SH-SY5Y (cell line): Measurements from ENCODE around the gene LITAF.

ENCODE experiments used
- GATA2 ChIP-seq: IDR thresholded peaks from 2 replicates; pipeline ENCODE4 v1.6.1; 2011; ENCODE audit warnings: mild to moderate bottlenecking, low read depth, low read length
- GATA3 ChIP-seq: IDR thresholded peaks from 2 replicates; pipeline ENCODE4 v1.6.1; 2011; ENCODE audit warnings: low read depth, mild to moderate bottlenecking, low read length, moderate library complexity

The LITAF gene

GRCh38 chr16:11586856-11587642 lies at the start of gene LITAF:
LITAF (minus strand) TSS chr16:11586919; CDS start chr16:11556730, 30,189 bp downstream.
- TF ChIP-seq GATA3 (no peak), GATA2 (no peak)

- no peak for TF ChIP-seq GATA2
- no peak for TF ChIP-seq GATA3
Measured at GRCh38 chr16:11636172-11636721, 49.5 kb upstream of the LITAF start.

GRCh38 chr16:11635679-11636171 lies 49.0 kb upstream of the LITAF start:
- TF ChIP-seq GATA3 (no peak), GATA2 (no peak)

GRCh38 chr16:11635113-11635652 lies 48.5 kb upstream of the LITAF start:
- TF ChIP-seq GATA3 (no peak), GATA2 (no peak)

- TF ChIP-seq GATA2, result no peak
- TF ChIP-seq GATA3, result no peak
Measured at GRCh38 chr16:11634312-11634711, 47.6 kb upstream of the LITAF start.

GRCh38 chr16:11633113-11633512 lies 46.4 kb upstream of the LITAF start:
- TF ChIP-seq GATA3 (no peak), GATA2 (no peak)

GRCh38 chr16:11632455-11632939 lies 45.8 kb upstream of the LITAF start:
- TF ChIP-seq GATA2 (no peak), GATA3 (no peak)

- TF ChIP-seq GATA2 (no peak), GATA3 (no peak)
Measured at GRCh38 chr16:11631214-11631613, 44.5 kb upstream of the LITAF start.

GRCh38 chr16:11630768-11631056 lies 44.0 kb upstream of the LITAF start:
- TF ChIP-seq GATA3 (no peak), GATA2 (no peak)

GRCh38 chr16:11630046-11630767 lies 43.5 kb upstream of the LITAF start:
- TF ChIP-seq GATA3 (no peak), GATA2 (no peak)

GRCh38 chr16:11629071-11630030 lies 42.6 kb upstream of the LITAF start:
- no peak for TF ChIP-seq GATA3
- TF ChIP-seq GATA2, result no peak

GRCh38 chr16:11627822-11628457 lies 41.2 kb upstream of the LITAF start:
- TF ChIP-seq GATA3 (no peak), GATA2 (no peak)

GRCh38 chr16:11627292-11627663 lies 40.6 kb upstream of the LITAF start:
- TF ChIP-seq GATA3 (no peak), GATA2 (no peak)
